Astrocyte of the hippocampus (primary cell): ENCODE results near the gene OR5F1.

Experiments used
- DNase-seq: peaks from one replicate; pipeline ENCODE4 v3.0.0; 2011; ENCODE audit warnings: low read depth, low spot score

OR5F1 gene

DNA sequence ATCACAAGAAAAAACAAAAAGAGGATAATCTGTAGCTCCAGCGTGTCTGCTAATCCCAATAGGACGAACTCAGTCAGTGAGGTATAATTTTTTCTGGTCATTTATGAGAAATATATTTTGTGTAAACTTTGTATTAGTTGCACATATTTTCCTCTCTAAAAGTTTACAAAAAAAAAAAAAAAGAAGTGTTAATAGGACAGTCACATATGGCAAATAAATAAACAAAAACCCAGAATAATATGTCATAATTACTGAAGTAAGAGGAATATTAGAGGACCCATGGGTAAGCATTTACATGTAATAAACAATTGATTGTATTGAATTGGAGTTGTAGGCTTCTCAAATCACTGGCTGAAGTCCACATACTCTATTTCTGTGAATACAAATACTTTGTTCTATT is at the start of gene OR5F1:
TSS of gene OR5F1 (minus strand) at position 101 of the 400 bp plus-strand sequence. CDS start at position 101, 0 bp downstream.
- no peak for DNase-seq

DNA sequence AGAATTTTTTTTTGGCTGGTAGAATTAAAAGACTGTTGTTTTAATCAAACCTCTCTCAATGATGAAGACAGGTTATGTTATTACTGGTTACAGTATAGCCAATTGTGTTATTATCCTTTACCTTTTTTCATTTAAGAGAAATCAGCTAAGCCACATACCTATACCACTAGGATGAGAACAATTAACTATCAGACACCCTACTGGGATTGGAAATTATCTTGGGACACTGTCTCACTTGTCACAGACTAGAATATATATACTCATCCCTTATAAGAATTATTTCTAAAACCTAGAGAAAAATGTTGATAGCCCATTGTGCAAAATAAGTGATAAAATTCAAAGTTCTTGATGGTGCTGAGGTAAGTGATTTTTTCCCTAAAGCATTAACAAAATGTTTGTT is 32.9 kb upstream of the OR5F1 start, which contains the start of gene OR5AS1:
TSS of gene OR5AS1 (plus strand) at position 301 of the 400 bp plus-strand sequence. CDS start 2,765 bp downstream, outside the sequence.
- no peak for DNase-seq

DNA sequence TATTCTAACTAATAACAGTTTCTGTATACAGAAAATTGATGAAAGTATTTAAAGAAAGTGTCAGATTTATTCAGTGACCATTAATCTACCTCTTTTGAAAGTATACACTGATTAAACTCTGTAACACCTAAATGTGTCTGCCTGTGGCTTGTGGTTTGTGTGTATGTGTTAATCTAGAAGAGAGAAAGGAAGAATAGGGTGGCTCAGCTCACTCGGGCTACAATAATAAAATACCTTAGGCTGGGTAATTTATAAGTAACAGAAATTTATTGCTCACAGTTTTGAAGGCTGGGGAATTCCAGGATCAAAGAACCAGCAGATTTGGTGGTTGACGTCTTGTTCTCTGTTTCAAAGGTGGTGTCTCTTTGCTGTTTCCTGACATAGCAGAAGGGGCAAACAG is 19.4 kb upstream of the OR5F1 start:
- DNase-seq = no peak

DNA sequence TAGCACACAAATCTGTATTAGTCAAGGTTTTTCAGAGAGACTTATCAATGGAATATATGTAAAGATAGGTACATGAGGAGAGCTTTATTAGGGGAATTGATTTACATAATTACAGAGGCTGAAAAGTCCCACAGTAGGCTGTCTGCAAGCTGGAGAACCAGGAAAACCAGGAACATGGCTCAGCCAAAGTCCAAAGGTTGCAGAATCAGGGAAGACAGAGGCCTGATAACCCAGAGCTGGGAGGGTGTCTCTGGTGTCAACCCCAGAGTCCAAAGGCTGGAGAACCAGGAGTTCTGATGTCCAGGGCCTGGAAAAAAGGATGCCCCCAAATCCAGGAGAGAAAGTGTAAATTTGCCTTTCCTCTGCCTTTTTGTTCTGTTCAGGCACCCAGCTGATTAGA is 16.3 kb upstream of the OR5F1 start:
- DNase-seq = no peak

DNA sequence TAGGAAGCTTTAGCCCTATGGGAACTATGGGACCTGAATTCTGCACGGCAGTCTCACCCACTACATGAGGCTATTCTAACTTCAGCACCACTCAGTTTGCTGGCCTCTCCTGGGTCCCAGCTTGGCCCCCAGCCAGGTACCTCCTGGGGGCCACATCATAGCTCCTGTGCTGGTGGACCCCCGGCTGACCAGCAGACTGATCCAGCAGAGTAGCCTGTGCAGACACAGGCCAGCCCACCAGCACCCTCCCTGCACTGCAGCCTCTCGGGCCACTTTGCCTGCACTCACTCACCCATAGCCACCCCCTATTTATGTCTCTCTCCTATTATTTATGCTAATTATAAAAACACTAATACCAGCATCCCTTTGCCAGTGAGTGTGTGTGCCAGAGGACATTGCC is 23.5 kb downstream of the OR5F1 start:
- DNase-seq = no peak

DNA sequence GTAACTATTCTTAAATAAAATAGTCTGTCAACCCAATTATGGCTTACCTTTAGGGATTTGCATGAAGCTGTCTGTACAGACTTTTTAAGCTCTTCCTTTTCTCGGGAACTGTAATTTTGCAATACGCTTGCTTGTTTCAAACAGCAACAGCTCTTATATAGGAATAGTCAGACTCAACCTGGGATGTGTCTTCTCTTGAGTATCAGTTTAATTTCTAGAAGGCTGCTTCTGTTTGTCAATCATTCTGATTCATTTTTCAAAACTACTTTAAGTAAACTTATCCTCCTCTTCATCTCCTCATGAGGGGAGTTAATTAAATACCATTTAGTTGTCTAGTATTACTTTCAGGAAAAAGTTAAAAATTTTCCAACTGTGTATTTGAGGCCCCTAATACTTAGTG is 24.6 kb downstream of the OR5F1 start, which contains the start of gene OR10AG1:
TSS of gene OR10AG1 (minus strand) at position 101 of the 400 bp plus-strand sequence. CDS start at position 63, 38 bp downstream.
- no peak for DNase-seq

DNA sequence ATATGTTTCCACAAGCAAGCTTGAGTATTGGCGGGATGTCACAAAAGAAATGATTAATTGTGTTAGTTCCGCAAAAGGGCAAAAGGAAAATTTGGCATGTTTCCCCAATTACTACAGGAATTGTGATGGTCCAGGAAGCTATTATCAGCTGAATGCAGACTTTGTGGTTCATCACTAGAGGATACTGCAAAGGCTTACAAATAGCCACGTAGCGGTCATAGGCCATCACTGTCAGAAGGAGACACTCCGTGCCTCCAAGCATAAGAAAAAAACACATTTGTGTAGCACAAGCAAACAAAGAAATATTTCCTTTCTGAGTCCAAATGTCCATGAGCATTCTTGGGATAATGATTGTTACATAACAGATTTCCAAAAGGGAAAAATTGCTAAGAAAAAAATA is 26.5 kb downstream of the OR5F1 start:
- no peak for DNase-seq

DNA sequence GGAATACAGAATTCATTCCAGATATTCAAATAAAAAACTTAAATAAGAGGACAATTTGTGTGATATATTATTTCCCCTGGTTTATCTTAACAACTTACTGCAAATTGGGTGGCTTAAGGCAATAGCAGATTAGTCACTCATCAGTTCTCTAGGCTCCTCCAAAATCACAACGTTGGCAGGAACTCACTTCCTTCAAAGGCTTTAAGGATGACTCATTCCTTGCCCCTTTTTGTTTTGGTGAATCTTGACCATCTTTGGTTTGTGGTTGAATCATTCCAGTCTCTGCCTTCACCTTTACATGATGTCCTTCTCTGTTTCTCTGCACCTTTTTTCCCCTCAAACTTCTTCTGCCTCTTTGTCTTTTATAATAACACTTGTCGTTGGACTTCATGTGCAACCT is 28.0 kb downstream of the OR5F1 start:
- no peak for DNase-seq

DNA sequence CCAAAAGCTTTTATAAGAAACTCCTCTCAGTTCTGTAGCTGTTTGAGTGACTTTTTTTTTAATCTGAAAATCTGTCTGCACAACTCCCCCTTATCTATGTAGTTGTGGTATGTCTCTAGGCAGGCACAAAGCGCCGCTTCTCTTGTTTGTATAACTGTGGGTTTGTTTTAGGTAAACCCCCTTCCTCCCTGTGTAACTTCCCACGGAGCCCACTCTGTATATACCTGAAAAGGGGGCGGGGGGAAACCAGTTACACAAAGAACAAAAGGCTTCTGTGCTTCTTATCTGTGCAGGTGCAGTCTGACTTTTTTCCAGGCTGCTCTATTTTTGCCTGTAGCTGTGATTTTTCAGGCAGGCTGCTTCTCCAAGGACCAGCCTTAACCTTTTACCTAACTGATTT is 37.9 kb downstream of the OR5F1 start:
- no peak for DNase-seq

DNA sequence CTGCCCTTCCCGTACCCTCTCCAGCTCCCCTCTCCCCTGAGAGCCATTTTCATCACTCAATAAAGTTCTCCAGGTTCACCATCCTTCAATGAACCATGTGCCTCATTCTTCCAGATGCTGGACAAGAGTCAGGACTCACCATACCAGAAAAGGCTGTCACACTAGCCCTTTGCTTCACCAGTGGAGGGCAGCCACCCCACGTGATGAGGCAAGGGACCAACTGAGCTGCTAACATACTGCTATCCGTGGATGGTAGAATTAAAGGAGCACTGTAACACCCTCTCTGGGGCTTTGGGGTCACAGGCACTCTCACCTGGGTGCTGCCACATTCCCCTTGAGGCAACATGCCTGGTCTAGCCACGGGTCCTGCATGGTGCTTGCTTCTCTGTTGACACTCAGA is 45.1 kb downstream of the OR5F1 start:
- DNase-seq = no peak
